GM18858 (cell line): ENCODE measurements around the gene RNF168.
"Not testable (repeated sequence)": the region's sequence is repeated elsewhere in the genome, so short reads cannot be mapped to it uniquely, and the experiment has no call there.

Experiments
- ATAC-seq: cut with Tn5 transposase; IDR thresholded peaks from one replicate; pipeline ENCODE4 v1.9.1; 2021; ENCODE audit not compliant: unreplicated experiment

Gene RNF168

GRCh38 chr3:196472286-196472685 lies 31.3 kb downstream of the RNF168 start:
- ATAC-seq, result no peak

- no peak for ATAC-seq
Observed at GRCh38 chr3:196471551-196471950, 32.0 kb downstream of the RNF168 start.

GRCh38 chr3:196470182-196470581 lies 33.4 kb downstream of the RNF168 start:
- ATAC-seq, result not testable (repeated sequence)

- ATAC-seq, result no peak
Observed at GRCh38 chr3:196463804-196464203, 39.8 kb downstream of the RNF168 start.

- ATAC-seq, result no peak
Observed at GRCh38 chr3:196463478-196463756, 40.2 kb downstream of the RNF168 start.

- ATAC-seq, result not testable (repeated sequence)
Observed at GRCh38 chr3:196462680-196463477, 40.7 kb downstream of the RNF168 start.

GRCh38 chr3:196458063-196458462 lies 45.5 kb downstream of the RNF168 start:
- no peak for ATAC-seq

GRCh38 chr3:196457470-196457869 lies 46.1 kb downstream of the RNF168 start:
- ATAC-seq, result not testable (repeated sequence)

GRCh38 chr3:196454935-196455334 lies 48.6 kb downstream of the RNF168 start:
- ATAC-seq, result no peak

GRCh38 chr3:196445391-196445790 lies 58.2 kb downstream of the RNF168 start:
- not testable (repeated sequence) for ATAC-seq

- ATAC-seq, result no peak
Observed at GRCh38 chr3:196444500-196444894, 59.1 kb downstream of the RNF168 start.

- no peak for ATAC-seq
Observed at GRCh38 chr3:196440696-196441095, 62.9 kb downstream of the RNF168 start.

- no peak for ATAC-seq
Observed at GRCh38 chr3:196440041-196440537, 63.5 kb downstream of the RNF168 start.

GRCh38 chr3:196432137-196432879 lies 71.3 kb downstream of the RNF168 start, which contains the start of gene UBXN7:
Gene UBXN7, minus strand, starts transcription at chr3:196432427. Its CDS starts 28 bp downstream, at chr3:196432399.
- peak; percentile 58 for ATAC-seq

GRCh38 chr3:196431181-196432136 lies 72.1 kb downstream of the RNF168 start:
- no peak for ATAC-seq

- ATAC-seq, result no peak
Observed at GRCh38 chr3:196428041-196428440, 75.5 kb downstream of the RNF168 start.

- not testable (repeated sequence) for ATAC-seq
Observed at GRCh38 chr3:196424421-196424820, 79.1 kb downstream of the RNF168 start.

GRCh38 chr3:196423044-196423781 lies 80.4 kb downstream of the RNF168 start:
- ATAC-seq, result no peak

- not testable (repeated sequence) for ATAC-seq
Observed at GRCh38 chr3:196421668-196422067, 81.9 kb downstream of the RNF168 start.

GRCh38 chr3:196419386-196419785 lies 84.2 kb downstream of the RNF168 start:
- ATAC-seq, result no peak
